A549 (cell line): ENCODE results near the gene MYBPC2.

Source experiments
- CTCF ChIP-seq: fragments of >200 bp; sonication (Bioruptor Twin); formaldehyde crosslinking; IDR thresholded peaks from 3 replicates; pipeline ENCODE4 v1.5.1; 2016
- JUN ChIP-seq, 2 experiments: fragments of >200 bp; sonication (Bioruptor Twin); formaldehyde crosslinking; IDR thresholded peaks; 2 replicates in 1 of 2; 3 replicates in 1 of 2; pipeline ENCODE4 v1.6.1; 2016 to 2017
- MAX ChIP-seq: IDR thresholded peaks from 2 replicates; pipeline ENCODE4 v1.6.1; 2012

GRCh38 chr19:50488389-50489194 is 55.9 kb downstream of the MYBPC2 start:
- no peak for TF ChIP-seq MAX
- no peak for TF ChIP-seq JUN (IDR thresholded peaks at IDR 0.05)
- TF ChIP-seq CTCF = no peak
